Type B pancreatic cell (in vitro differentiated cells): ENCODE data around the gene STC2. TPM values are rescaled to one million over a fixed set of nuclear protein-coding genes. Genes with fewer than 3 reads are reported as not detected.

Source experiments
- DNase-seq: peaks from one replicate; pipeline ENCODE4 v3.0.0; 2021; ENCODE audit warnings: mixed read lengths; ENCODE audit not compliant: unreplicated experiment; ENCODE audit errors: extremely low spot score
- H3K27ac Mint-ChIP-seq: 2 replicates; pipeline ENCODE4 v1.8.0; 2021; ENCODE audit warnings: mild to moderate bottlenecking, mixed read lengths
- H3K27me3 Mint-ChIP-seq: 2 replicates; pipeline ENCODE4 v1.8.0; 2021; ENCODE audit warnings: mixed read lengths
- H3K36me3 Mint-ChIP-seq: 2 replicates; pipeline ENCODE4 v1.8.0; 2021; ENCODE audit warnings: mixed read lengths
- H3K4me1 Mint-ChIP-seq: one replicate; pipeline ENCODE4 v1.8.0; 2021; ENCODE audit warnings: mixed read lengths; ENCODE audit not compliant: unreplicated experiment
- H3K4me3 Mint-ChIP-seq: 2 replicates; pipeline ENCODE4 v1.8.0; 2021; ENCODE audit warnings: mild to moderate bottlenecking, mixed read lengths
- H3K9me3 Mint-ChIP-seq: 2 replicates; pipeline ENCODE4 v1.8.0; 2021; ENCODE audit warnings: mixed read lengths
- total RNA-seq: library from RNA; stranded (reverse); gene quantifications from 2 replicates; pipeline ENCODE4 v1.2.1, GENCODE V29; 2021; ENCODE audit warnings: low replicate concordance
- TF ChIP-seq, protein P1 (sequence below): fragments of 200-600 bp; sonication (generic); conservative IDR thresholded peaks from 2 replicates; pipeline ENCODE4 v1.5.0; 2021; ENCODE audit warnings: antibody characterized with exemption, mild to moderate bottlenecking

STC2 gene
- total RNA-seq, 1 donor from 2014 or later: 25.7 TPM

DNA sequence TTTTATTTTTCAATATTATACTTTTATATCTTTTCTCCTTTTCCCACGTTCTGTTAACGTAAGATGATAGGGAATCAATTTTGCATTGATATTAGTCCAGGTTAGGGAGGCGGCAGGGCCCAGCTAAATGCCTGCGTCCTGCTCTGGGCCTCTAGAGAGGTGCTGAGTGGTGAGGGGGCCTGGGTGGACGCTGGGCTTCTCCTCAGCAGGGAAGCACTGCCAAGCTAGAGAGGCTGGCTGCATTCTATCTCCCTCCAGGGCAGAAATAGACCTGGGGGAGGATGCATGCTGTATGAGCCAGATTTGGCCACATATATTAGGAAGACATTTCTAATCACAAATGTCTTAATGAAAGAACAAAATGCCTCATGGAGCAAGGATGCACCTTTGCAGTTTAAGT, 49.6 kb downstream of the STC2 start:
- H3K36me3 Mint-ChIP-seq: peaks cover 4% of the 10 kb centered on the region
- DNase-seq: no peak
- peaks cover 51% of the 10 kb centered on the region for H3K27me3 Mint-ChIP-seq
- no peak overlapping the region for H3K27ac Mint-ChIP-seq
- no peaks in the 10 kb centered on the region for H3K9me3 Mint-ChIP-seq
- peaks cover 5% of the 10 kb centered on the region for H3K4me1 Mint-ChIP-seq
- H3K4me3 Mint-ChIP-seq: no peak overlapping the region
- TF ChIP-seq, protein P1, sequence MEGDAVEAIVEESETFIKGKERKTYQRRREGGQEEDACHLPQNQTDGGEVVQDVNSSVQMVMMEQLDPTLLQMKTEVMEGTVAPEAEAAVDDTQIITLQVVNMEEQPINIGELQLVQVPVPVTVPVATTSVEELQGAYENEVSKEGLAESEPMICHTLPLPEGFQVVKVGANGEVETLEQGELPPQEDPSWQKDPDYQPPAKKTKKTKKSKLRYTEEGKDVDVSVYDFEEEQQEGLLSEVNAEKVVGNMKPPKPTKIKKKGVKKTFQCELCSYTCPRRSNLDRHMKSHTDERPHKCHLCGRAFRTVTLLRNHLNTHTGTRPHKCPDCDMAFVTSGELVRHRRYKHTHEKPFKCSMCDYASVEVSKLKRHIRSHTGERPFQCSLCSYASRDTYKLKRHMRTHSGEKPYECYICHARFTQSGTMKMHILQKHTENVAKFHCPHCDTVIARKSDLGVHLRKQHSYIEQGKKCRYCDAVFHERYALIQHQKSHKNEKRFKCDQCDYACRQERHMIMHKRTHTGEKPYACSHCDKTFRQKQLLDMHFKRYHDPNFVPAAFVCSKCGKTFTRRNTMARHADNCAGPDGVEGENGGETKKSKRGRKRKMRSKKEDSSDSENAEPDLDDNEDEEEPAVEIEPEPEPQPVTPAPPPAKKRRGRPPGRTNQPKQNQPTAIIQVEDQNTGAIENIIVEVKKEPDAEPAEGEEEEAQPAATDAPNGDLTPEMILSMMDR: no peak

DNA sequence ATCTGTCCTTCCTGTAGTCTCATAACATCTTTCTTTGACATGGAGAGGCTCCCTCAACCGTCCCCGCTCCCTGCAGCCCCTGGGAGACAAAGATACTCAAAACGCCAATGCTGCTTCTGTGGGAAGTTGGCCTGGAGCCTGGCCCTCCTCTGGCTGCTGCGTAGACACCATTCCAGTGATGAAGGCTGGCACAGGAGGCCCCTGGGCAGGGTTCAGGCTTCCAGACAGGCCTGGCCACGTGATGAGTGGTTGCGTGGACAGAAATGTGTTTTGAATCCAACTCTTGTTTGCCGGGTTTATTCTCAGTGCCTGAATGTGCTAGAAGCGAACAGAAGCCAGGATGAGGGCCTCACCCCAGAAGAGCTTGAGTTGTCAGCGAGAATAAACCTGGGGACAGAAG, 50.0 kb downstream of the STC2 start:
- Mint-ChIP-seq H3K4me1 (peaks cover 5% of the 10 kb centered on the region), H3K27ac (no peak overlapping the region), H3K36me3 (peaks cover 4% of the 10 kb centered on the region), H3K4me3 (no peak overlapping the region), H3K27me3 (peaks cover 47% of the 10 kb centered on the region), H3K9me3 (no peaks in the 10 kb centered on the region)
- TF ChIP-seq, protein P1: no peak
- no peak for DNase-seq

DNA sequence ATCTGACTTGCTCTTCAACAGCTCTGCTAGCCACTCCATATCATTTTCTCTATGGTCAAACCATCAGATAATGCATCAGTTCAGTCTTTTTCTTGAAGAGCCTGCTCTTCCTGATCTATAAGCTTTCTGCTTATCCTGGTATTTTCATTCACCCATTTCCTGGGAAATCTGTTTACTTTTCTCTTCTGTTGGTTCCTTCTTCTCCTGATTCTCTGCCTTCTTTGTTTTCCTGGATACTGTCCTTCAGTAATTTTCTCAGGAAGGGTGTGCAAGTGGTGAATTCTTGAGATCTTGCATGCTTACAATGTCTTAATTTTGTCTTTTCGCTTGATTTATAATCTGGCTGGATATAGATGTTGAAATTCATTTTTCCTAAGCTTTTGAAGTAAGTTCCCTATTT, 53.4 kb downstream of the STC2 start:
- TF ChIP-seq, protein P1: no peak
- H3K36me3 Mint-ChIP-seq: no peaks in the 10 kb centered on the region
- no peak overlapping the region for H3K4me3 Mint-ChIP-seq
- DNase-seq: no peak
- no peaks in the 10 kb centered on the region for H3K4me1 Mint-ChIP-seq
- peaks cover 25% of the 10 kb centered on the region for H3K27me3 Mint-ChIP-seq
- no peaks in the 10 kb centered on the region for H3K9me3 Mint-ChIP-seq
- H3K27ac Mint-ChIP-seq: no peak overlapping the region

DNA sequence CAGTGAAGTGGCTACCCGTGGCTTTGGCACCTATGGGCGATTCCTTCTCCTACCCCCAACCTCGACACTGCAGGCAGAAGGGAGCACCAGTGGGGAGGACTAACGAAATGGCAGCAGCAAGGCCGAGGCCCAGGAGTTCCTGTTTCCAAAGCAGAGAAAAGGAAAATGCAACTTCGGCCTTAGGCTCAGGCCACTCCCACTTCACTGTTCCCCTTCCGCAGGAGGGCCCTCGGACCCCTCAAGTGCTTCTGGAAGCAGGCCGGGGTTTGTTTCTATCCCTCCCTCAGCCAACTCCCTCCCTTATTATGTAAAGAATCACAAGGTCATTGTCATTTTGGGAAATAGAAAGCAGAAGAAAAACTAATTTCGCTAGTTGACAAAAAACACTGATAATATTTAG, 56.8 kb downstream of the STC2 start:
- Mint-ChIP-seq H3K4me1 (no peaks in the 10 kb centered on the region), H3K27me3 (peaks cover 36% of the 10 kb centered on the region), H3K36me3 (no peaks in the 10 kb centered on the region), H3K4me3 (no peak overlapping the region), H3K9me3 (no peaks in the 10 kb centered on the region), H3K27ac (no peak overlapping the region)
- TF ChIP-seq, protein P1: no peak
- no peak for DNase-seq

DNA sequence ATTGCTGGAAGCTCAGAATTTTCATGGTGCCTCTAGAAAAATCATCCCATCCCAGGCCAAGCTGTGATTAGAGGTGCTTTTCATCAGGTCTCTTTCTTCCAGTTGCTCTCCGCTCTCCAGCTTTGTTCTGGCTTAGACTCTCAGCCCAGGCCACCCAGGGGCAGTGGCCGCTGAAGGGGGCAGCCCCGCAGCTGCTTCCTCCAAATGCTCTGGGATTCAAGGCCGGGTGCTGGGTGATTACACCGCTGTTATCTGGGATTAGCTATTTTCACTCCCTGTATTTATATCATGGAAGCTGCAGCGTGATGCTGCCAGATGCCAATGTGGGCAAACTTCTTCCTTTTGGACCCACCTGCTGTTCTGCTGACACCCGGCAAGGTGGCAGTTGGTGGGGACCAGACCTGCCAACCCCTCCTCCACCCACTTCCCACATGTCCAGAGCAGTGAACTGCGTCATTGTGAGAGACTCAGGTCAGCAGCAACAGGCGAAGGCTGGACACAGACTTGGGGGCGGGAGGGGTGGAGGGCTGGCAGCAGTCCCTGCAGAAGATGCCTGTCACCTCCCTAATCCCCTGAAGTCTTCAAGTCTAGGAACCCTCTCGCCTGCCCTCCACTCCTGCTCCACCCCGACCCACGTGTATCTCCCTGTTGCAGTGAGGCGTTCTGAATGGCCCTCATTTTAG, 59.3 kb downstream of the STC2 start:
- DNase-seq: no peak
- TF ChIP-seq, protein P1: no peak
- H3K4me3 Mint-ChIP-seq: no peak overlapping the region
- H3K27ac Mint-ChIP-seq: no peak overlapping the region
- no peaks in the 10 kb centered on the region for H3K36me3 Mint-ChIP-seq
- H3K27me3 Mint-ChIP-seq: peaks cover 40% of the 10 kb centered on the region
- no peaks in the 10 kb centered on the region for H3K9me3 Mint-ChIP-seq
- H3K4me1 Mint-ChIP-seq: peaks cover 8% of the 10 kb centered on the region
